Measurements from ENCODE around the gene CNTNAP2. TPM values are rescaled to one million over a fixed set of nuclear protein-coding genes. Genes with fewer than 3 reads are reported as not detected.

CNTNAP2 gene
- total and polyA plus RNA-seq, 3 donors from 2014 or later = 4.3 to 6.1 (median 4.4) TPM

DNA sequence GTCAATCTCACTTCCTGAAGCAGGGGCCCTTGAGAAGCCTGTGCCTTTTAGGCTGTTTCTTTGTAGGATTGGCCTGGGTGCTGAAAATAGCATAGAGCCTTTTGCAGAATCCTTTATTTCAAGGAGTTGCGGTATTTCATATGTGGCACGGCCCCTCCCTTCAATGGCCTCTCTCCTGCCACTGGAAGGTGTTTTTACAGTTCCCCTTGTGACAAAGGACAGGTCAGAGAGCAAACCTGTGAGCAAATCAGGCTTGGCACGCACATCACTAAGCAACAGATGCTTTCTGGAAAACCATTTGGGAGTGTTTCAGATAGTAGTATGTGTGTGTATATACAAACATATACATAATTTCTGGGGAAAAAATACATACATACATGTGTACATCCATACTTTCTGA is 2085.4 kb downstream of the CNTNAP2 start:
- H3K27ac ChIP-seq = no peak overlapping the region
- 83 to 92% methylated on average over 3 of the region's 3 CpGs for WGBS, 2 donors
- peaks cover 7% of the 10 kb centered on the region for H3K4me1 ChIP-seq
- H3K4me3 ChIP-seq = no peak overlapping the region
- H3K36me3 ChIP-seq (ENCODE audit: low read depth, missing control alignments) = no peaks in the 10 kb centered on the region
- H3K9me3 ChIP-seq = no peaks in the 10 kb centered on the region
- DNase-seq = no peak
- no peaks in the 10 kb centered on the region for H3K27me3 ChIP-seq
- intact Hi-C loops (cut with DNase I; ENCODE audit: low total_unique reads) = no loop called here
- TF ChIP-seq, protein P1, sequence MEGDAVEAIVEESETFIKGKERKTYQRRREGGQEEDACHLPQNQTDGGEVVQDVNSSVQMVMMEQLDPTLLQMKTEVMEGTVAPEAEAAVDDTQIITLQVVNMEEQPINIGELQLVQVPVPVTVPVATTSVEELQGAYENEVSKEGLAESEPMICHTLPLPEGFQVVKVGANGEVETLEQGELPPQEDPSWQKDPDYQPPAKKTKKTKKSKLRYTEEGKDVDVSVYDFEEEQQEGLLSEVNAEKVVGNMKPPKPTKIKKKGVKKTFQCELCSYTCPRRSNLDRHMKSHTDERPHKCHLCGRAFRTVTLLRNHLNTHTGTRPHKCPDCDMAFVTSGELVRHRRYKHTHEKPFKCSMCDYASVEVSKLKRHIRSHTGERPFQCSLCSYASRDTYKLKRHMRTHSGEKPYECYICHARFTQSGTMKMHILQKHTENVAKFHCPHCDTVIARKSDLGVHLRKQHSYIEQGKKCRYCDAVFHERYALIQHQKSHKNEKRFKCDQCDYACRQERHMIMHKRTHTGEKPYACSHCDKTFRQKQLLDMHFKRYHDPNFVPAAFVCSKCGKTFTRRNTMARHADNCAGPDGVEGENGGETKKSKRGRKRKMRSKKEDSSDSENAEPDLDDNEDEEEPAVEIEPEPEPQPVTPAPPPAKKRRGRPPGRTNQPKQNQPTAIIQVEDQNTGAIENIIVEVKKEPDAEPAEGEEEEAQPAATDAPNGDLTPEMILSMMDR (IDR thresholded peaks at IDR 0.05) = no peak
- no peak for TF ChIP-seq POLR2A (IDR thresholded peaks at IDR 0.05)

DNA sequence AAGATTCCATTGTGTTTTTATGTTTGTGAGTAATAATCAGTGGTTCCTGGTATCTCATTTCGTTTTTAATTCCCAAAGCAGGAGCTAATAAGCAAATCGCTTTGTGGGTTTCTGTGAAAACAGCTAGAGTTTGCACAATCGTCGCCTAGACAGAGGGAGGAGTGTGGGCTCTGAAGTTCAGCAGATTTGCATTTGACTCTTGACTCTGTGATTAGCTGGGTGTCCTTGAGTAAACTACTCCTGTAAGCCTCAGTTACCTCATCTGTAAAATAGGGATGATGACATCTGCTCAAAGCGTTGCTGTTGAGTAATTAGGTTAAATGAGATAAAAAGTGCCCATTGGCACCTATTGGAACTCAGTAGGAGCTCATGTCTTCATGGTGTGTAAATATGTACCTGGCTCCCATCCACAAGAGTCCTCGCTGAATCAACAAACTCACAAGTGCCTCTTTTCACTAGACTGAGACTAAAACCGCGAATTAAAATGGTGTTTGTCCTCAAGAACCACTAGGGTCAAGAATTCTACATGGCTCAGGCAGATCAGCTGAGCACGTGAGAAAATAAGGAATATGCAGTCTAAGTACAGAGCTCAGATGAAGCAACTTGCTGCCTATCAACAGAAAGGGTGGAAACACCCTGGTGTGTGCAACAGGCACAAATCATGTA is 2088.2 kb downstream of the CNTNAP2 start:
- Histone ChIP-seq H3K36me3 (ENCODE audit: low read depth, missing control alignments) (no peaks in the 10 kb centered on the region), H3K9me3 (no peaks in the 10 kb centered on the region), H3K27me3 (no peaks in the 10 kb centered on the region), H3K4me3 (no peak overlapping the region), H3K27ac (no peak overlapping the region), H3K4me1 (peaks cover 7% of the 10 kb centered on the region)
- intact Hi-C loops (cut with DNase I; ENCODE audit: low total_unique reads) = no loop called here
- TF ChIP-seq, protein P1 (IDR thresholded peaks at IDR 0.05) = no peak
- no peak for DNase-seq
- 86 to 90% methylated on average over 9 of the region's 9 CpGs for WGBS, 2 donors

DNA sequence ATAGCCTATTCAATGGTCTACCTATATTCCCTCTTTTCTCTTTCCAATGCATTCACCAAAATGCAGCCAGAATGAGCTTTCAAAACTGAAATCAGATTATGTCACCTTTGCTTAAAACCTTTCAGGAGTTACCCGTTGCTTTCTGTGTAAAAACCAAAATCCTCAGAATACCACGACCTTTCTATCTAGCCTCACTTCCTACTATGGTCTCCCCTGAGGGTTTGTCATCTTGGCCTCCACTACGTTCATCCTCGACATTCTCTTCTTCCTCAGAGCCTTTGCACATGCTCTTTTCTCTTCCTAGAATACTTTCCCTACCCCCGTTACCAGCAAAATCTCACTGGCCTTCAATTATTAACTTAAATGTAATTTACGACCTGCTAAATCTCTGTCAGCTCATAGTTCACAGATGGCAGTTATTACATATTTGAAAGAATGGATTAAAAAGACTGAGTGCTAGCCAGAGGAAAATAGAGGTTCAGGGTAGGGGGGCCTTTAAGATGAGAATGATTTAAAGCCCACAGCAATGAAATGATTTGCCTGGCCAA is 2093.1 kb downstream of the CNTNAP2 start:
- no peak overlapping the region for H3K27ac ChIP-seq
- intact Hi-C loops (cut with DNase I; ENCODE audit: low total_unique reads) = no loop called here
- H3K27me3 ChIP-seq = no peaks in the 10 kb centered on the region
- no peak overlapping the region for H3K4me3 ChIP-seq
- H3K36me3 ChIP-seq (ENCODE audit: low read depth, missing control alignments) = no peaks in the 10 kb centered on the region
- H3K4me1 ChIP-seq = peaks cover 4% of the 10 kb centered on the region
- H3K9me3 ChIP-seq = no peaks in the 10 kb centered on the region
- TF ChIP-seq, protein P1 (IDR thresholded peaks at IDR 0.05) = no peak
- no peak for TF ChIP-seq POLR2A (IDR thresholded peaks at IDR 0.05)
- DNase-seq = no peak
- 85 to 93% methylated on average over 6 of the region's 6 CpGs for WGBS, 2 donors

DNA sequence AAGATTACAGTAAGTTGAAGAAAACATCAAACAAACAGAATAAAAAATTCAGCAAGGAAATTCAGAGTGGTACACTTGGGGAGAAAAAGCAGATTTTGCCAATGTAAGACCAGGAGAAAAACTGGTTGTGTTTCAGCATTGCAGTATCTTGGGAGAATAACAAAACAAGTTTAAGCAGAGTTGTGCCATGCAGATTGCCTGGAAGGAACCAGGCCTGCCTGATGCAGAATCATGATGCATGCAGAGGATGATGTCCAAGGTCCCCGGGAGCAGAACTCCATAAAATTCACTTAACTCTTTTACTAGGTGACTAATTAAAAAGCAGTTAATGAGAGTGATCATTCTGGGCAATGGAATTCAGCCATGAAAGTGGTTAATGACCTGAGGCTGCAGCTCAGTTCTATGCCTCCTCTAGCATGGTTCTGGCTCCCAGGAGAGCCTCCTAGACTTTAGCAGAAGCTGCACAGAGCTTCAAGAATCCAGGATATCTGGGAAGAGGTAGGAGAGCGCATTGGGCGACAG is 2094.3 kb downstream of the CNTNAP2 start:
- 89 to 93% methylated on average over 3 of the region's 3 CpGs for WGBS, 2 donors
- peaks cover 4% of the 10 kb centered on the region for H3K4me1 ChIP-seq

More for the DNA sequence above, 2094.3 kb downstream of the CNTNAP2 start:
- no peaks in the 10 kb centered on the region for H3K36me3 ChIP-seq (ENCODE audit: low read depth, missing control alignments)
- no peak for TF ChIP-seq POLR2A (IDR thresholded peaks at IDR 0.05)
- TF ChIP-seq, protein P1 (IDR thresholded peaks at IDR 0.05) = no peak
- H3K4me3 ChIP-seq = no peak overlapping the region
- intact Hi-C loops (cut with DNase I; ENCODE audit: low total_unique reads) = no loop called here
- no peaks in the 10 kb centered on the region for H3K27me3 ChIP-seq
- DNase-seq = no peak
- no peaks in the 10 kb centered on the region for H3K9me3 ChIP-seq
- H3K27ac ChIP-seq = no peak overlapping the region

All from testis (tissue), 3 donors.